Endothelial cell of umbilical vein (primary cell): ENCODE data around the gene NR5A2. TPM values are rescaled to one million over a fixed set of nuclear protein-coding genes. Genes with fewer than 3 reads are reported as not detected.
A peak's percentile ranks its signal among the peaks of the same experiment; 100 is the strongest.

ENCODE experiments used
- BruUV-seq: library from RNA; stranded (reverse); fragments of 400-500 nt; replicated peaks from 2 replicates; lab custom pipeline; 2021; lab: Mats Ljungman, UMichigan
- CTCF ChIA-PET: fragments of 300-600, 350-600 bp; sonication (Branson Sonifier 250); formaldehyde crosslinking; loops from one replicate; lab custom pipeline; 2021; ENCODE audit warnings: antibody characterized with exemption, inconsistent platforms; lab: Charles Lee
- POLR2A ChIA-PET: fragments of 300-600, 350-600 bp; sonication (Branson Sonifier 250); formaldehyde crosslinking; loops from one replicate; lab custom pipeline; 2021; ENCODE audit warnings: antibody characterized with exemption, inconsistent platforms; lab: Charles Lee
- DNase-seq: peaks from one replicate; pipeline ENCODE4 v3.0.0-alpha.2; 2011; ENCODE audit warnings: low read depth, low spot score
- FAIRE-seq: peaks from 2 replicates; lab custom pipeline; 2011; peaks lifted over from hg19 to GRCh38; lab: Jason Lieb, UNC
- H2AFZ ChIP-seq: 2 replicates; pipeline ENCODE4 v1.6.0; 2012; ENCODE audit warnings: low read depth, low read length, control low read depth, inconsistent platforms
- H3K27ac ChIP-seq: 2 replicates; pipeline ENCODE4 v1.5.1; 2011; ENCODE audit warnings: low read depth, mild to moderate bottlenecking, control low read depth, low read length, moderate library complexity; ENCODE audit not compliant: insufficient read depth
- H3K27me3 ChIP-seq, 2 experiments: 2 replicates each; pipeline versions ENCODE4 v1.6.0 to v1.6.1; 2011; ENCODE audit warnings: low read length in 2 of 2, mixed read lengths in 1 of 2; ENCODE audit not compliant: control insufficient read depth in 2 of 2, insufficient read depth in 2 of 2
- H3K36me3 ChIP-seq, 2 experiments: 2 replicates in 1 of 2; 3 replicates in 1 of 2; pipeline ENCODE4 v1.5.1; 2011; ENCODE audit warnings: low read length in 2 of 2, mild to moderate bottlenecking in 1 of 2, moderate library complexity in 1 of 2; ENCODE audit not compliant: control insufficient read depth in 2 of 2, insufficient read depth in 2 of 2; ENCODE audit errors: extremely low read depth in 1 of 2
- H3K4me1 ChIP-seq: 3 replicates; pipeline ENCODE4 v1.5.1; 2011; ENCODE audit warnings: mild to moderate bottlenecking, low read length; ENCODE audit not compliant: control insufficient read depth, insufficient read depth; ENCODE audit errors: extremely low read depth
- H3K4me2 ChIP-seq: 2 replicates; pipeline ENCODE4 v1.6.1; 2011; ENCODE audit warnings: low read length, control low read depth, mixed read lengths; ENCODE audit not compliant: insufficient read depth
- H3K4me3 ChIP-seq, 3 experiments: fragments of 200-600 bp in 1 of 3; sonication (generic), shearing (Covaris generic) in 1 of 3; replicated peaks in 1 of 3; 2 replicates each; pipeline ENCODE4 v1.5.1; 2011 to 2016; ENCODE audit warnings: control low read depth in 3 of 3, low read length in 3 of 3, mild to moderate bottlenecking in 2 of 3, inconsistent platforms in 1 of 3, low read depth in 1 of 3, moderate library complexity in 1 of 3; ENCODE audit not compliant: insufficient read depth in 1 of 3
- H3K79me2 ChIP-seq: 2 replicates; pipeline ENCODE4 v1.6.0; 2012; ENCODE audit warnings: low read length, inconsistent platforms; ENCODE audit not compliant: control insufficient read depth, insufficient read depth
- H3K9ac ChIP-seq: replicated peaks from 2 replicates; pipeline ENCODE3; 2011; ENCODE audit warnings: low read length, control low read depth; ENCODE audit not compliant: insufficient read depth; ENCODE audit errors: extremely low read depth
- H3K9me1 ChIP-seq: replicated peaks from 3 replicates; pipeline ENCODE4 v1.6.0; 2011; ENCODE audit warnings: mild to moderate bottlenecking, low read length; ENCODE audit not compliant: control insufficient read depth, insufficient read depth; ENCODE audit errors: extremely low read depth
- H3K9me3 ChIP-seq: replicated peaks from 2 replicates; pipeline ENCODE4 v1.5.1; 2012; ENCODE audit warnings: low read length, inconsistent platforms; ENCODE audit not compliant: control insufficient read depth, insufficient read depth
- H4K20me1 ChIP-seq: replicated peaks from 2 replicates; pipeline ENCODE3; 2011; ENCODE audit warnings: mild to moderate bottlenecking, low read length; ENCODE audit not compliant: control insufficient read depth, insufficient read depth; ENCODE audit errors: extremely low read depth
- EZH2 ChIP-seq: IDR thresholded peaks from 2 replicates; pipeline ENCODE4 v1.6.1; 2012; ENCODE audit warnings: borderline replicate concordance, low read depth, mild to moderate bottlenecking, moderate library complexity, low read length, inconsistent platforms; ENCODE audit not compliant: severe bottlenecking
- JUN ChIP-seq: IDR thresholded peaks from 2 replicates; pipeline ENCODE4 v1.6.1; 2011; ENCODE audit warnings: borderline replicate concordance, low read depth; ENCODE audit not compliant: insufficient read length, insufficient read depth
- POLR2AphosphoS5 ChIP-seq: IDR thresholded peaks from 2 replicates; pipeline ENCODE4 v1.6.1; 2012; ENCODE audit warnings: low read depth, mild to moderate bottlenecking, control low read depth, low read length, moderate library complexity; ENCODE audit not compliant: insufficient read depth
- dilution Hi-C: fragments of 300-500 bp; cut with MboI; formaldehyde crosslinking; loops from one replicate; pipeline ENCODE4 v1.15.0; 2019; ENCODE audit warnings: low sequenced_read_pairs; ENCODE audit not compliant: extremely low pct_ligation_motif_present
- intact Hi-C: fragments of 100-400 bp; cut with micrococcal nuclease; formaldehyde crosslinking; loops from one replicate; pipeline ENCODE4 v1.10.0; 2022
- polyA plus RNA-seq, 4 experiments: library from polyadenylated mRNA; depleted of rRNA in 3 of 4; stranded (reverse) in 3 of 4; unstranded in 1 of 4; fragments of >200 nt; gene quantifications; 2 replicates each; pipeline versions ENCODE4 v1.2.1 to v1.2.3, GENCODE V29; 2011 to 2012; ENCODE audit warnings: missing spikeins in 1 of 4
- total RNA-seq: library from RNA; stranded (reverse); gene quantifications from 2 replicates; pipeline ENCODE4 v1.2.3, GENCODE V29; 2021
- TF ChIP-seq, protein P1 (sequence below), 2 donors: IDR thresholded peaks; 1 replicate in 1 of 2; 2 replicates in 1 of 2; pipeline ENCODE4 v1.5.1; 2011; ENCODE audit warnings: low read length in 2 of 2, mild to moderate bottlenecking in 2 of 2, moderate library complexity in 2 of 2, control low read depth in 1 of 2, inconsistent platforms in 1 of 2, low read depth in 1 of 2; ENCODE audit not compliant: insufficient read depth in 1 of 2; ENCODE audit errors: extremely low read depth in 1 of 2

NR5A2 gene
- total and polyA plus RNA-seq, 2 donors (not counting 3 experiments of a cell fraction or from before 2014, with no cell fraction given): 3.4 to 12.1 TPM

DNA sequence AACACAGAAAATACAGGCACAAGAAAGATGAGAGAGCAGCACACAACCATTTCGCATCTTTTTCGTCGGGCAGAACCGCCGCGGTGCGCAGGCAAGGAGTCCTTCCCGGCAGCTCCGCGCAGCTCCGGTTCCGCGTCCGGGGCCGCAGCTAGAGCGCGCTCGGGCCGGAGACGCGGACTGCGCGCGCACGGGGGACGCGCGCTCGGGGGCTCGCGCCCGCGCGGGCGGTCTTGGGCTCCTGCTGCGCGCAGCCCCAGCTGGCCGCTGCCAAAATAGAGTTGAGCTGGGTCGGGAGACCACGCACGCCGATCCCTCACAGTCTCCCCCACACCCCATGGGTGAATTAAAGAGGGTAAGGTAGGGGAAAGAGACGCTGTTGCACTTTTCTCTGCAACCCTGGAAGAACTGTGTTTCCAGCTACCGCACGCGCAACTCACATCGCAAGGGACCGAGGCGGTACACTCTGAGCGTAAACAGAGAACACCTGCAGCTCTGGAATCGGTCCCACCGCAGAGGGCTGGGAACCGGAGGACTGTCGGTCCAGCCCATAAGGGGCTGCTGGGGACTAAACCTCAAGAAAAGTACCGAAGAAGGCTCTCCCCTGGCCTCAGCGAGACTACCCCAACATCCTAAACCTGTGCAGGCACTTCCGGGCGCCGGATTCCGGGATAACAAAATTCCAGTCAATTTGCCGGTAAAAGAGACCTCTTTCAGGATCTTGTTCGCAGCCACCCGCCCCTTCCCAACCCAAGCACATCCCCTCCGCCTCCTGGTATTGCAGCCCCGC lies 1.7 kb downstream of the NR5A2 start:
- intact Hi-C loops: no loop called here
- DNase-seq: peak; percentile 69
- no TSS peak for BruUV-seq

More for the DNA sequence above, 1.7 kb downstream of the NR5A2 start:
- H3K4me1 ChIP-seq: peaks cover 7% of the 10 kb centered on the region
- POLR2A ChIA-PET: interaction anchor here (0.5 to 1.6 kb wide), 2 partner anchors 246 to 344 kb away, joined by 3 to 4 read pairs; no protein-coding TSS in a partner anchor
- FAIRE-seq: peak; percentile 75
- peak overlapping the region; percentile 22 for H3K9ac ChIP-seq
- H3K9me3 ChIP-seq: no peaks in the 10 kb centered on the region
- H4K20me1 ChIP-seq: no peaks in the 10 kb centered on the region
- no peak overlapping the region for H3K27ac ChIP-seq
- CTCF ChIA-PET: interaction anchor here (0.8 to 3.7 kb wide), 16 partner anchors 8 to 348 kb away, joined by 3 to 30 read pairs (median 4); no protein-coding TSS in a partner anchor
- H3K4me2 ChIP-seq: peak overlapping the region; percentile 73
- no peaks in the 10 kb centered on the region for H3K9me1 ChIP-seq
- H3K79me2 ChIP-seq: no peaks in the 10 kb centered on the region
- TF ChIP-seq POLR2AphosphoS5: peak; percentile 47
- peak; percentile 75 for TF ChIP-seq EZH2
- TF ChIP-seq JUN: no peak
- TF ChIP-seq, protein P1, sequence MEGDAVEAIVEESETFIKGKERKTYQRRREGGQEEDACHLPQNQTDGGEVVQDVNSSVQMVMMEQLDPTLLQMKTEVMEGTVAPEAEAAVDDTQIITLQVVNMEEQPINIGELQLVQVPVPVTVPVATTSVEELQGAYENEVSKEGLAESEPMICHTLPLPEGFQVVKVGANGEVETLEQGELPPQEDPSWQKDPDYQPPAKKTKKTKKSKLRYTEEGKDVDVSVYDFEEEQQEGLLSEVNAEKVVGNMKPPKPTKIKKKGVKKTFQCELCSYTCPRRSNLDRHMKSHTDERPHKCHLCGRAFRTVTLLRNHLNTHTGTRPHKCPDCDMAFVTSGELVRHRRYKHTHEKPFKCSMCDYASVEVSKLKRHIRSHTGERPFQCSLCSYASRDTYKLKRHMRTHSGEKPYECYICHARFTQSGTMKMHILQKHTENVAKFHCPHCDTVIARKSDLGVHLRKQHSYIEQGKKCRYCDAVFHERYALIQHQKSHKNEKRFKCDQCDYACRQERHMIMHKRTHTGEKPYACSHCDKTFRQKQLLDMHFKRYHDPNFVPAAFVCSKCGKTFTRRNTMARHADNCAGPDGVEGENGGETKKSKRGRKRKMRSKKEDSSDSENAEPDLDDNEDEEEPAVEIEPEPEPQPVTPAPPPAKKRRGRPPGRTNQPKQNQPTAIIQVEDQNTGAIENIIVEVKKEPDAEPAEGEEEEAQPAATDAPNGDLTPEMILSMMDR (IDR thresholded peaks at IDR 0.05; ENCODE audit: extremely low read depth in 1 of 2, insufficient read depth in 1 of 2, low read depth in 1 of 2, low read length in 2 of 2): no peak
- no peaks in the 10 kb centered on the region for H3K36me3 ChIP-seq
- dilution Hi-C loops: no loop called here
- peak overlapping the region; percentile 9 to 64 (median 50) for H3K4me3 ChIP-seq
- peaks cover 19 to 56% of the 10 kb centered on the region in 2 experiments for H3K27me3 ChIP-seq
- H2AFZ ChIP-seq: peak overlapping the region; percentile 87
